ENCODE data around the gene LITAFD.
"Not testable (repeated sequence)": the region's sequence is repeated elsewhere in the genome, so short reads cannot be mapped to it uniquely, and the experiment has no call there.

LITAFD gene

DNA sequence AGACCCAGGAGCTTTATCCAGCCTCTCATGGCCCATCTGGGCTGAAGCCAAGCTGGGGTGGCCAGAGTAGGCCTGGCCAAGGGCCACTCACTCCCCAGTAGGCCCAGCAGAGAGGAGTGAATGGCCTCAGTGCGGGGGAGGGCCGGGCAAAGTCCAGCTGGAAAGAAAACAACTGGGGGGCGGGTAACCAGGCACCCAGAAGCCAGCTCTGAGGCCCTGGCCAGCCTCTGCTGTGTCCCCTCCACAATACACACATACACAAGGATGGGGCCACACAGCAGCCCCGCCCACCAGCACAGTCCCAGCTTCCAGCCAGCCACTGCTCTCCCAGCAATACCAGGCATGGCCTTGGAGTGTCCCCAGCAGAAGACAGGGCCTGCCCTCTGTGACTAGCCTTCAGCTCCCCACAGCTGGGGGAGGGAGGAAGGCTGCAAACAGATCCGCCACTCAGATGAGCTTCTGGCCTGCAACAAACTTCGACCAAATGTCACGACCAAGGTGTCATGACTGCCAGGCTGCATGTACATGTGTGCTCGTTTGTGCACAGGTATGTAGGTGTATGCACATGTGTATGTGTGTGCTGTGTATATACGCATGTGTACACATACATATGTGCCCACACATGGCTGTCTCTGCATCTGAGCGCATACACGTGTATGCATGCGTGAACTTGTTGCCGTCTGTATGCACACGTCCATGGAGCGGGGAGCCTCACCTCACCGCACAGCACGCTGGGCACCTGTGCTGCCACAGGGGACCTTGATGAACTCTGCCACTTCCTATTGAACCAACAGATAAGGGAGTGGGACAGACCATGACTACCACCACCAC, 18.3 kb upstream of the LITAFD start:
- peak; percentile 34 to 43 for DNase-seq
- TF ChIP-seq POLR2A (IDR thresholded peaks at IDR 0.05; ENCODE audit: low read length), result no peak
- TF ChIP-seq GATA1 (IDR thresholded peaks at IDR 0.05; ENCODE audit: low read depth, low read length), result no peak

DNA sequence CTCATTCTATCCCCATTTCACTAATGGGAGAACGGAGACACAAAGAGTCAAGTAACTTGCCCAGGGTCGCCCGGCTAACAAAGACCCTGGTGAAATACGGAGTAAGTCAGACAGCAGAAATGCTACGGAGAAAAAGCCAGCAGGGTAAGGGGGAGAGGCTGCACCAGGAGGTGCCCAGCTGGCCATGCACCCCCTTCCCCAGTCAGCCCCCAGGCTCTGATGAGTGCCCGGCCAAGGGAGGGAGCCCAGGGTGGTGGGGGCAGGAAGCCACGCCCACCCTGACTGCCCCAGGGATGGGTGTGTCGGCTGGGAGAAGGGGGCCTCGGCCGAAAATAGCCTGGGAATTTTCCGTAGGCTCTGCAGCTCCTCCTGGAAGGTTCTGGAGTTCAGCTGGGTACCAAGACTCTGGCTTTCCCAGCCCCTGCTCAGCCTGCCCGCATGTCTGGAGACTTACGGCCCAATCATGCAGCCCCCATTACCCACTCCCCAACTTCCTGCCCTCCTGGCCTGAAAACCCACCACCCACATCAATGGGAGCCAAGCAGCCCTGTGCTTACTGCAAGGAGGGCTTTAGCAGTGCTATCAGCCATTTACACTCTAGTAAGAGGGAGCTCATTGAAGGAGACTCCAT, 17.6 kb upstream of the LITAFD start:
- no peak for TF ChIP-seq POLR2A (IDR thresholded peaks at IDR 0.05; ENCODE audit: low read length)
- TF ChIP-seq GATA1 (IDR thresholded peaks at IDR 0.05; ENCODE audit: low read depth, low read length), result no peak
- no peak for DNase-seq

DNA sequence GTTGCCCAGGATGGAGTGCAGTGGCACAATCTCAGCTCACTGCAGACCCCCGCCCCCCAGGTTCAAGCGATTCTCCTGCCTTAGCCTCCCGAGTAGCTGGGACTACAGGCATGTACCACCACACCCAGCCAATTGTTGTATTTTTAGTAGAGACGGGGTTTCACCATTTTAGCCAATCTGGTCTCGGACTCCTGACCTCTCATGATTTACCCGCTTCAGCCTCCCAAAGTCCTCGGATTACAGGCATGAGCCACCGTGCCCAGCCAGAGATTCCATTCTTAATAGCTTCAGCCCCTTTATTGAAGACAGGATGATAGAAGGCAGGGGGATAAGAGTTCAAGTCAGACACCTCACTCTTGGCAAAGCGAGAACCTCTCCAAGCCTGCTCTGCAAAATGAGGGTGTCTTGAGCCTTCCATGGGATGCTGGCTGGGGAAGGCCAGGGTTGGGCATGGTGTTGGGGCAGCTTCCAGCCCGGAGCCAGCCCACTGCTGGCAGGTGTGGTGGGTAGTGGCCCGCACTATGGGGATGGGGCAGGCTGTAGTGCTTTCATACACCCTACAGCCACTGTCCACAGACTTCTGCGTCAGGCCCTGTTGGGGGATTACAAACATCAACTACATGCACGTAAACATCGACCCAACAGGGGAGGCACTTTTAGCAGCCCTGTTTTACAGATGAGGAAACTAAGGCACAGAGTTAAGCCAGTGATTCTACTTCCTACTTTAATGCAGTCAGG, 16.8 kb upstream of the LITAFD start:
- no peak for TF ChIP-seq GATA1 (IDR thresholded peaks at IDR 0.05; ENCODE audit: low read depth, low read length)
- no peak for TF ChIP-seq POLR2A (IDR thresholded peaks at IDR 0.05; ENCODE audit: low read length)
- no peak for DNase-seq

DNA sequence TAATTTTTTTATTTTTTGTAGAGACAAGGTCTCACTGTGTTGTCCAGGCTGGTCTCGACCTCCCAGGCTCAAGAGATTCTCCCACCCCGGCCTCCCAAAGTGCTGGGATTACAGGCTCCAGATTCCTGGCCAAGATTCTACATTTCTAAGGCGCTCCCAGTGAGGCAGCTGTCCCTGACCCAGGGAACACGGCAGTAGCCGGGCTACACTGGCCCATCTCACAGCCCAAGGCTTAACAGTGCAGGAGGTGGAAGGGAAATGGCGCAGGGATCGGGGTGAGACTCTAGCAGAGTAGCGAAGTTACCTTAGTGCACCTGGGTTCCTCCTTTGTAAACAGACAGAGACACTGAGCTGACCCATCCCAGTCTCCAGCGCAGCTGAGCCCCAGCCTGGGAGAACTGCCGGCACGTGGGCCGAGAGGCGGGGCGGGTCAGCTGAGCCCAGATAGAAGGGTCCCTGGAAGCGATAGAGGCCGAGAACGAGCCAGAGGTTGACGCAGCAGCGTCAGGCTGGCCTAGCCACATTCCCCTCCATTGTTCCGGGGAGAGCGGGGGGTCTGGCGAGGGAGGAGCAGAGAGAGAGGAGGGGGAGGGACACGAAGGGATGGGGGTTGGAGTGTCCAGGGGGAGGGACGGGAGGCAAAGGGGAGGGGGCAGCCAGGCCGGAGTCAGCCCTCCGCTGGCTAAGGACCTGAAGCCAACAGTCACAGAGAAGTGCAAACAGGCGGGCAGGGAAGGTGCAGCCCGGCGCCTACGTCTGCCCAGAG, 15.8 kb upstream of the LITAFD start:
- TF ChIP-seq POLR2A (IDR thresholded peaks at IDR 0.05; ENCODE audit: low read length), result no peak
- TF ChIP-seq GATA1 (IDR thresholded peaks at IDR 0.05; ENCODE audit: low read depth, low read length), result no peak
- no peak for DNase-seq

DNA sequence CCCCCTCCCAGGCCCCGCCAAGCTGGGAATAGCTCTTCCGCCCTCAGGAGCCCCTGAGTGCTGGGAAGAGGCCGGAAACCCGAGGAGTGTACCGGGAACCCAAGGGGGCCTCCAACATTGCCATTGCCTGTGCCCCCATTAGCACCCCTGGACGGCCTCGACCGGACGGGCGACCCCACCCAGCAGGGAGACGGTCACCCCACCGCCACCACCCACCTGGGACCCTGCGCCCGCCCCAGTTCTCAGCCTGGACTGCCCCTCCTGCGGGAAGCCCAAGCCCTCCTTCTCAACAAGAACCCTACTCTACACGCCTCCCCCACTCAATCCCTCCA, 15.3 kb upstream of the LITAFD start:
- no peak for DNase-seq

DNA sequence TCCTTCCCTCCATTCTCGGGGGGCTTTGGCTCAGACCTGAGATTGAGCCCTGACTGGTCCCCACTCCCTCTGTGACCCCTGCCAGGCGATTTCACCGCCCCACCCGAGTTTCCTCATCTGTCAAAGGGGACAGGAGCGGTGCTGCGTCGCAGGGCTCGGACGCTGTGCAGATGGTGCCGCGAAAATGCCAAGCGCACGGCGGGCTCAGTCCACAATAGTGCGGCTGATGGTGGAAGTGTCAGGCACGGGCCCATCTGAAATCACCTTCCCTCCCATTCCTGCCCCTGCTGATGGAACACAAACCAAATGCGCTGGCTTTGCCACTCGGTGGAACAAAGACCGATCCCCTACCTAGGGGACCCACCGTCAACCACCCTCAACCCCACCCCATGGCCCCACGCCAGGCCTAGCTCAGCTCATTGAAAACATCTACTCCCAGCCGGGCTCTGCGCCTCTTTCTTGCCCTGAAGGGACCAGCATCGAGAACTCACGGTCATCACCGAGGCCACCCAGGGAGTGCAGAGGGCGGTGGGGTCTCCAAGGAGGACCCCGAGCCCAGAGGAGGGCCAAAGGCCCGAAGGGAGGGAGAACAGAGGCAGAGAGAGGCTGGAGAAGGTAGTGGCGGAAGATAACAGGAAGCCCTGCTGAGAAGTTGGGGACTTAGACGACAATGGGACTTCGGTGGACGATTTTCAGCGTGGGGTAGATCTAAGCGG, 14.8 kb upstream of the LITAFD start:
- TF ChIP-seq POLR2A (IDR thresholded peaks at IDR 0.05; ENCODE audit: low read length) (no peak), GATA1 (IDR thresholded peaks at IDR 0.05; ENCODE audit: low read depth, low read length) (no peak)
- DNase-seq, result peak; percentile 64 to 65

More for the DNA sequence above, 15.3 kb upstream of the LITAFD start:
- no peak for TF ChIP-seq GATA1 (IDR thresholded peaks at IDR 0.05; ENCODE audit: low read depth, low read length)
- TF ChIP-seq POLR2A (IDR thresholded peaks at IDR 0.05; ENCODE audit: low read length), result no peak

DNA sequence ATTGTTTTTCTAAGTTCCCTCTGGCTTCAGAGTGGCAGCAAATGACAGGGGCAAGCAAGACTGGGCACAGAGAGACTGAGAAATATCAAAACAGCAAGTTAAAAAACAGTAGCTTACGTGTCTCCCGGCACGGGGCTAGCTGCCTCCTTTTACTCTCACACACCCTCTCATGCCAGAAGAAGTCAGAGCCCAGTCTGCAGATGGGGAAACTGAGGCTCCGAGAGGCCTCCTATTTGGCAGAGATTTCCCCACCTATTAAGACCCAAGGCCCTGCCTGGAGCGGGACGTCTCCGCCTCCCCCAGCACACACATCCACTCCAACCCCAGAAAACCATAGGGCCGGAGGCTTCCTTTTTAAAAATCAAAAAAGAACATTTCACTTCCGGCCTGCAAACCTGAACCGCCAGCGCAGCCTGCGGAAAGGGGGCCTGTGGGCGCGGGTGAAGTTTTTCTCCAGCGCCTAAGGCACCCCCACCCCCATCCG, 14.2 kb upstream of the LITAFD start:
- TF ChIP-seq GATA1 (IDR thresholded peaks at IDR 0.05; ENCODE audit: low read depth, low read length), result no peak
- no peak for TF ChIP-seq POLR2A (IDR thresholded peaks at IDR 0.05; ENCODE audit: low read length)
- peak in 1 of 2 experiments; percentile 67 for DNase-seq

DNA sequence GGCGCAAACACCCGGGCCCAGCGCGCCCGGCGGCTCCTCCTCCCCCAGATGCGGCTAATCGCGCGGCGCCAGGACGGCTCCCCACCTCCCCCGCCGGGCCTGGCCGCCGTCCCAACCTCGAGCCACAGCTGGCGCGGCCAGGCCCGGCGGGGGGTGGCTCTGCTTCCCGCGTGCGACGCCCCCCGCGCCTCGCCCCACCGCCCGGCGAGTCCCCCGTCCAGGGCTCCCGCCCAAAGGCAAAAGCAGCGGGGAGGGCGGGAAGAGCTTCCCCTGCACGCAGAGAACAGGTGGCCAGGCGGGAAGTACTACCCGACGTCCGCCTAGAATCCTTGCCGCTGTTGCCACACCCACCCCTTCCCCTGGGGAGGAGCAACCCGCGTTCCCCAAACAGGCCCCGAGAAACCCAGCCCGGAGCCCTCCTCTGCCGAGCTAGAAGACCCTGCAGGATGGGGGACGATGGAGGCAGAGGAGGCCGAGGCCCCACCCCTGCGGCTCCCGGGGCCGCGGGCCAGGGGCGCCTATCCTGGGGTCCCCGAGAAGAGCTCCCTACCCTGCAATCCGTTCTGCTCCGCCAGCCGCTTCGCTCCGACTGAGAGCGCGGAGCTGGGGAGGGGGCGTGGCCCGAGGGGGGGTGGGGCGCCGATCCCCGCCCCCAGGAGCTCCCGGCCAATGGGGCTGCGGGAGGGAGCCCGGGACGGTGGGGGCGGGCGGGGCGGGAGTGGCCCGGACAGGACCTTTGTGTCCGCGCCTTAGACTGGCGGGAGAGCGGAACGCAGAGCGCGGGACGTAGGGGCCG, 13.5 kb upstream of the LITAFD start, which contains the start of gene CARHSP1:
TSS of gene CARHSP1 (minus strand) at position 591 of the 796 bp plus-strand sequence. CDS start 9,678 bp downstream, outside the sequence.
- no peak for TF ChIP-seq GATA1 (IDR thresholded peaks at IDR 0.05; ENCODE audit: low read depth, low read length)
- TF ChIP-seq POLR2A (IDR thresholded peaks at IDR 0.05; ENCODE audit: low read length), result peak; percentile 65
- peak; percentile 92 to 93 for DNase-seq

DNA sequence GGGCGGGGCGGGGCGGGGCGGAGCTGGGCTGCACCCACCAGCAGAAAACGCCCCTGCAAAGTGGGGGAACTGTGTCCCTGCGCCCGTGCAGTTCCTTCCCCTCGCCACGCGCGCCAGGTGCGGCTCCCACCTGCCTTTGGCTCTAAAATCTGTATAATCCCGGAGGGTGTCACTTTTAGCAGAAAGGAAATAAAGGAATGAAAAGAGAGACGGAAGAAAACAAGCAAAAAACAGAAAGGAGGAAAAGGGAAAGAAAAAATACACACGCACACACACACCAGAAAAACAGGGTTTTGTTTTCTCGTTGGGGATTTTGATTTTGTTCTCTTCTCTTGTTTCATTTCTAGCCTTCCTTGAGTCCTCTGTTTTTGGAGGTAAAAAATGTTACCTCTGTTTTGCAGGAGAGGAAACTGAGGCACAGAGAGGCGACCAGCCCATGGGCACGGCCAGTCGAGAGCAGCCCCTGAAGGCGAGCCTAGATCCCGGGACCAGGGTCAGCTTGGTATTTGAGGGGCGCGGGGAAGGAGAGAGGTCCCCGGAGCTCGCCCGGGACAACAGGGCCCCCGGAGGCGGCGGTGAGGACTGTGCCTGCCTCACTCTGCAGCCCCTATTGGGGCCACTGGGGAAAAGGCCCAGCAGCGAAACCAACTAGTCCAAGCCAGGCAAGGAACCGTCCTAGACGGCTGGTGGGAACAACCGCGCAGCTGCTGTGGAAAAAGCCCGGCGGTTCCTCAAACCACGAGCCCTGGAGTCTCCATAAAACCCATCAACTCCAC, 12.8 kb upstream of the LITAFD start:
- DNase-seq, result peak; percentile 27 to 44
- no peak for TF ChIP-seq GATA1 (IDR thresholded peaks at IDR 0.05; ENCODE audit: low read depth, low read length)
- no peak for TF ChIP-seq POLR2A (IDR thresholded peaks at IDR 0.05; ENCODE audit: low read length)

DNA sequence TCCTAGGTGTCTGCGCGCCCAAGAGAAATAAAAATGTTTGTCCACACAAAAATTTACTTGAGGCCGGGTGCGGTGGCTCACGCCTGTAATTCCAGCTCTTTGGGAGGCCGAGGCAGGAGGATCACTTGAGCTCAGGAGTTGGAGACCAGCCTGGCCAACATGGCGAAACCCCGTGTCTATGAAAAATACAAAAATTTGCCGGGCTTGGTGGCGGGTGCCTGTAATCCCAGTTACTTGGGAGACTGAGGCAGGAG, 12.2 kb upstream of the LITAFD start:
- not testable (repeated sequence) for DNase-seq

DNA sequence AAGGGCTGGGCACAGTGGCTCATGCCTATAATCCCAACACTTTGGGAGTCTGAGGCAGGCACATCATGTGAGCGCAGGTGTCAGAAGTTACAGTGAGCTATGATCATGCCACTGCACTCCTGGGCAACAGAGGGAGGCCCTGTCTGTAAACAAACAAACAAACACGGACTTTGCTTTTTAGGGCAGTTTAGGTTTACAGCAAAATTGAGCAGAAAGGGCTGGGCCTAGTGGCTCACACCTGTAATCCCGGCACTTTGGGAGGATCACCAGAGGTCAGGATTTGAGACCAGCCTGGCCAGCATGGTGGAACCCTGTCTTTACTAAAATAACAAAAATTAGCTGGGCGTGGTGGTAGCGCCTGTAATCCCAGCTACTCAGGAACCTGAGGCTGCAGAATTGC, 10.1 kb upstream of the LITAFD start:
- no peak for DNase-seq
- TF ChIP-seq GATA1 (IDR thresholded peaks at IDR 0.05; ENCODE audit: low read depth, low read length), result no peak
- no peak for TF ChIP-seq POLR2A (IDR thresholded peaks at IDR 0.05; ENCODE audit: low read length)
